H9 (cell line): Measurements from ENCODE around the gene EBNA1BP2. TPM values are rescaled to one million over a fixed set of nuclear protein-coding genes. Genes with fewer than 3 reads are reported as not detected.

Experiments used
- DNase-seq: peaks from one replicate; pipeline ENCODE4 v3.0.0-alpha.2; 2017
- H2AFZ ChIP-seq: one replicate; pipeline ENCODE4 v1.6.1; 2013; ENCODE audit warnings: mild to moderate bottlenecking, low read length, control low read depth, moderate library complexity
- H2AK5ac ChIP-seq: 2 replicates; pipeline ENCODE4 v1.6.1; 2013; ENCODE audit warnings: low read length, control low read depth, mixed read lengths; ENCODE audit not compliant: insufficient read length
- H2BK120ac ChIP-seq: one replicate; pipeline ENCODE4 v1.6.1; 2013; ENCODE audit warnings: low read depth, mild to moderate bottlenecking, low read length, control low read depth, inconsistent platforms; ENCODE audit not compliant: poor library complexity, severe bottlenecking
- H2BK12ac ChIP-seq: 2 replicates; pipeline ENCODE4 v1.6.1; 2013; ENCODE audit warnings: low read length, control low read depth, mixed read lengths, low read depth; ENCODE audit not compliant: insufficient read length
- H2BK15ac ChIP-seq: 2 replicates; pipeline ENCODE4 v1.6.1; 2013; ENCODE audit warnings: low read depth, low read length, control low read depth
- H2BK20ac ChIP-seq: one replicate; pipeline ENCODE4 v1.6.1; 2013; ENCODE audit warnings: low read depth, mild to moderate bottlenecking, low read length, control low read depth, inconsistent platforms; ENCODE audit not compliant: poor library complexity, severe bottlenecking
- H2BK5ac ChIP-seq: 2 replicates; pipeline ENCODE4 v1.6.1; 2013; ENCODE audit warnings: low read length, control low read depth, mixed read lengths; ENCODE audit not compliant: insufficient read length
- H3K14ac ChIP-seq: 2 replicates; pipeline ENCODE4 v1.6.1; 2013; ENCODE audit warnings: low read length, control low read depth; ENCODE audit not compliant: insufficient read depth
- H3K18ac ChIP-seq: 2 replicates; pipeline ENCODE4 v1.6.1; 2013; ENCODE audit warnings: low read depth, mild to moderate bottlenecking, mixed read lengths, low read length, control low read depth; ENCODE audit not compliant: insufficient read length
- H3K23ac ChIP-seq: 2 replicates; pipeline ENCODE4 v1.6.1; 2013; ENCODE audit warnings: low read length, control low read depth, mixed read lengths, low read depth; ENCODE audit not compliant: insufficient read length
- H3K23me2 ChIP-seq: 2 replicates; pipeline ENCODE4 v1.6.1; 2013; ENCODE audit warnings: low read depth, mild to moderate bottlenecking, mixed read lengths, low read length, control low read depth; ENCODE audit not compliant: insufficient read length, poor library complexity, severe bottlenecking
- H3K27ac ChIP-seq: 2 replicates; pipeline ENCODE4 v1.5.1; 2013; ENCODE audit warnings: low read length, control low read depth, mixed read lengths, low read depth; ENCODE audit not compliant: insufficient read length
- H3K27me3 ChIP-seq: 2 replicates; pipeline ENCODE4 v1.6.1; 2013; ENCODE audit warnings: low read length, control low read depth, inconsistent platforms; ENCODE audit not compliant: insufficient read depth
- H3K4ac ChIP-seq: 2 replicates; pipeline ENCODE4 v1.6.1; 2013; ENCODE audit warnings: low read depth, mild to moderate bottlenecking, control low read depth, inconsistent platforms, low read length, moderate library complexity
- H3K4me1 ChIP-seq: 2 replicates; pipeline ENCODE4 v1.6.1; 2013; ENCODE audit warnings: low read length, control low read depth, inconsistent platforms; ENCODE audit not compliant: insufficient read depth
- H3K4me2 ChIP-seq: 2 replicates; pipeline ENCODE4 v1.6.1; 2013; ENCODE audit warnings: low read length, control low read depth, mixed read lengths; ENCODE audit not compliant: insufficient read length, insufficient read depth
- H3K56ac ChIP-seq: 2 replicates; pipeline ENCODE4 v1.6.1; 2013; ENCODE audit warnings: low read depth, mild to moderate bottlenecking, mixed read lengths, low read length, control low read depth; ENCODE audit not compliant: insufficient read length
- H3K79me1 ChIP-seq: 2 replicates; pipeline ENCODE4 v1.6.1; 2013; ENCODE audit warnings: low read depth, mild to moderate bottlenecking, moderate library complexity, low read length, control low read depth, inconsistent platforms; ENCODE audit not compliant: insufficient read depth, poor library complexity, severe bottlenecking
- H3K79me2 ChIP-seq: 2 replicates; pipeline ENCODE4 v1.6.1; 2013; ENCODE audit warnings: low read length, control low read depth, inconsistent platforms; ENCODE audit not compliant: insufficient read depth
- H3K9ac ChIP-seq: 2 replicates; pipeline ENCODE4 v1.6.1; 2013; ENCODE audit warnings: low read length, control low read depth, mixed read lengths; ENCODE audit not compliant: insufficient read length; ENCODE audit errors: extremely low read depth
- H3K9me3 ChIP-seq: one replicate; pipeline ENCODE4 v1.6.1; 2013; ENCODE audit warnings: low read depth, low read length, inconsistent platforms; ENCODE audit not compliant: control insufficient read depth
- H3T11ph ChIP-seq: one replicate; pipeline ENCODE4 v1.6.1; 2013; ENCODE audit warnings: mild to moderate bottlenecking, low read length, control low read depth, inconsistent platforms
- H4K20me1 ChIP-seq: one replicate; pipeline ENCODE4 v1.6.1; 2013; ENCODE audit not compliant: control insufficient read depth, insufficient read length, insufficient read depth
- H4K5ac ChIP-seq: 2 replicates; pipeline ENCODE4 v1.6.1; 2013; ENCODE audit warnings: low read depth, mild to moderate bottlenecking, mixed read lengths, low read length, control low read depth; ENCODE audit not compliant: insufficient read length
- H4K8ac ChIP-seq: replicated peaks from 2 replicates; pipeline ENCODE4 v1.6.1; 2013; ENCODE audit warnings: low read length, control low read depth, mixed read lengths, low read depth; ENCODE audit not compliant: insufficient read length
- H4K91ac ChIP-seq: 2 replicates; pipeline ENCODE4 v1.6.1; 2013; ENCODE audit warnings: low read depth, mild to moderate bottlenecking, moderate library complexity, mixed read lengths, low read length, control low read depth; ENCODE audit not compliant: insufficient read length
- H3K27ac Mint-ChIP-seq, 3 experiments: 2 replicates in 2 of 3; 3 replicates in 1 of 3; pipeline ENCODE4 v1.8.0; 2020 to 2021; ENCODE audit warnings: mixed read lengths in 3 of 3, mild to moderate bottlenecking in 1 of 3, moderate library complexity in 1 of 3
- H3K27me3 Mint-ChIP-seq: 2 replicates; pipeline ENCODE4 v1.8.0; 2021; ENCODE audit warnings: low read depth, mild to moderate bottlenecking, moderate library complexity, mixed read lengths
- H3K36me3 Mint-ChIP-seq, 3 experiments: 2 replicates in 2 of 3; 3 replicates in 1 of 3; pipeline ENCODE4 v1.8.0; 2020 to 2021; ENCODE audit warnings: low read depth in 3 of 3, mixed read lengths in 3 of 3; ENCODE audit not compliant: insufficient read depth in 1 of 3
- H3K4me1 Mint-ChIP-seq, 2 experiments: 2 replicates each; pipeline ENCODE4 v1.8.0; 2020; ENCODE audit warnings: mixed read lengths in 2 of 2
- H3K4me3 Mint-ChIP-seq, 2 experiments: 2 replicates in 1 of 2; 3 replicates in 1 of 2; pipeline ENCODE4 v1.8.0; 2020 to 2021; ENCODE audit warnings: mild to moderate bottlenecking in 2 of 2, mixed read lengths in 2 of 2, moderate library complexity in 1 of 2
- H3K9me3 Mint-ChIP-seq, 2 experiments: 2 replicates in 1 of 2; 3 replicates in 1 of 2; pipeline ENCODE4 v1.8.0; 2020; ENCODE audit warnings: mild to moderate bottlenecking in 2 of 2, mixed read lengths in 2 of 2, moderate library complexity in 1 of 2
- CTCF ChIP-seq: fragments of 200-600 bp; sonication (generic); conservative IDR thresholded peaks from 3 replicates; pipeline ENCODE4 v1.8.0; 2021; ENCODE audit warnings: antibody characterized with exemption, mild to moderate bottlenecking
- WGBS: extraction: QIAGEN DNeasy Blood & Tissue Kit; methylation state at CpG from one replicate; pipeline ENCODE4 v1.1.7; 2013; ENCODE audit warnings: missing lambda C conversion rate, low lambda C conversion rate, mixed read lengths; ENCODE audit not compliant: insufficient read length; ENCODE audit errors: extremely low coverage; 5-methylcytosine and 5-hydroxymethylcytosine counted together
- total RNA-seq: library from RNA; stranded (reverse); gene quantifications from 2 replicates; pipeline ENCODE4 v1.2.1, GENCODE V29; 2021

The EBNA1BP2 gene
- total RNA-seq, 1 experiment from 2014 or later: 84.7 TPM

- no peak overlapping the region for H4K8ac ChIP-seq
- peaks cover 0 to 5% (median 2%) of the 10 kb centered on the region in 3 experiments; a peak in 2 of 7 replicates for H3K36me3 Mint-ChIP-seq
- H3K4me3 Mint-ChIP-seq: peak overlapping the region; percentile 71 to 77
- no peak overlapping the region for H3K9ac ChIP-seq
- peaks cover 3% of the 10 kb centered on the region; the same call in 1 of the 2 replicates for H3K27me3 Mint-ChIP-seq
- DNase-seq: peak; percentile 99
- H3K56ac ChIP-seq: no peak overlapping the region
- H2BK20ac ChIP-seq: no peak overlapping the region
- peaks cover 2% of the 10 kb centered on the region; the same call in 1 of the 2 replicates for H3K4me1 ChIP-seq
- H3K4me1 Mint-ChIP-seq: peaks cover 27 to 36% of the 10 kb centered on the region in 2 experiments
- no peak overlapping the region for H3K27ac Mint-ChIP-seq
- no peak overlapping the region for H4K91ac ChIP-seq
- TF ChIP-seq CTCF: no peak
- H2BK15ac ChIP-seq: no peak overlapping the region
- peak overlapping the region; percentile 93 for H3K4me2 ChIP-seq
- H3K9me3 ChIP-seq: no peaks in the 10 kb centered on the region
- WGBS: no CpG with 5 or more reads among the region's 47 CpGs
- peaks cover 7% of the 10 kb centered on the region for H3K23me2 ChIP-seq
- H3K79me1 ChIP-seq: no peaks in the 10 kb centered on the region
- no peak overlapping the region for H2BK120ac ChIP-seq
- H4K5ac ChIP-seq: no peak overlapping the region
- no peak overlapping the region for H3T11ph ChIP-seq
- H3K23ac ChIP-seq: no peak overlapping the region
- H3K79me2 ChIP-seq: no peaks in the 10 kb centered on the region
- H4K20me1 ChIP-seq: no peaks in the 10 kb centered on the region
- H3K27ac ChIP-seq: no peak overlapping the region
- H3K27me3 ChIP-seq: no peaks in the 10 kb centered on the region
- H3K18ac ChIP-seq: no peak overlapping the region
- H2AFZ ChIP-seq: no peak overlapping the region
- no peak overlapping the region for H2BK5ac ChIP-seq
- no peaks in the 10 kb centered on the region for H3K9me3 Mint-ChIP-seq
- no peak overlapping the region for H2AK5ac ChIP-seq
- H3K14ac ChIP-seq: no peak overlapping the region
- no peak overlapping the region for H3K4ac ChIP-seq
- no peak overlapping the region for H2BK12ac ChIP-seq
These were observed 24.3 kb downstream of the EBNA1BP2 start for GRCh38 chr1:43147625-43148327.
